ENCODE measurements around the gene TTC33.
"Not testable (repeated sequence)": the region's sequence is repeated elsewhere in the genome, so short reads cannot be mapped to it uniquely, and the experiment has no call there.

The TTC33 gene

GRCh38 chr5:40571729-40572128 is 184.0 kb downstream of the TTC33 start:
- no peaks in the 10 kb centered on the region for H3K36me3 ChIP-seq (ENCODE audit: control insufficient read depth, insufficient read depth, low read length)
- H3K27me3 ChIP-seq (ENCODE audit: control insufficient read depth, insufficient read depth, low read length), result no peaks in the 10 kb centered on the region
- no CpG with 5 or more reads among the region's 2 CpGs for WGBS (ENCODE audit: insufficient coverage, insufficient read length)

GRCh38 chr5:40570408-40571129 is 185.2 kb downstream of the TTC33 start:
- no peak for DNase-seq (ENCODE audit: low read depth, low spot score)
- no peak overlapping the region for H3K4me3 ChIP-seq (ENCODE audit: low read length)
- WGBS (ENCODE audit: insufficient coverage, insufficient read length), result no CpG with 5 or more reads among the region's 2 CpGs
- H3K4me1 ChIP-seq (ENCODE audit: control insufficient read depth, insufficient read depth, low read length), result no peaks in the 10 kb centered on the region
- H3K9me3 ChIP-seq (ENCODE audit: control insufficient read depth, insufficient read depth, low read length), result no peaks in the 10 kb centered on the region; the same call in 1 of the 2 replicates
- H3K36me3 ChIP-seq (ENCODE audit: control insufficient read depth, insufficient read depth, low read length), result no peaks in the 10 kb centered on the region
- H3K27ac ChIP-seq (ENCODE audit: low read length), result no peak overlapping the region
- no peaks in the 10 kb centered on the region for H3K27me3 ChIP-seq (ENCODE audit: control insufficient read depth, insufficient read depth, low read length)

More at GRCh38 chr5:40571729-40572128, 184.0 kb downstream of the TTC33 start:
- DNase-seq (ENCODE audit: low read depth, low spot score), result no peak
- Histone ChIP-seq H3K4me3 (ENCODE audit: low read length) (no peak overlapping the region), H3K27ac (ENCODE audit: low read length) (no peak overlapping the region), H3K4me1 (ENCODE audit: control insufficient read depth, insufficient read depth, low read length) (no peaks in the 10 kb centered on the region), H3K9me3 (ENCODE audit: control insufficient read depth, insufficient read depth, low read length) (no peaks in the 10 kb centered on the region)

- H3K4me1 ChIP-seq (ENCODE audit: control insufficient read depth, insufficient read depth, low read length), result no peaks in the 10 kb centered on the region
- no peak overlapping the region for H3K27ac ChIP-seq (ENCODE audit: low read length)
- H3K27me3 ChIP-seq (ENCODE audit: control insufficient read depth, insufficient read depth, low read length), result no peaks in the 10 kb centered on the region
- H3K4me3 ChIP-seq (ENCODE audit: low read length), result no peak overlapping the region
- H3K9me3 ChIP-seq (ENCODE audit: control insufficient read depth, insufficient read depth, low read length), result no peaks in the 10 kb centered on the region; the same call in 1 of the 2 replicates
- no peaks in the 10 kb centered on the region for H3K36me3 ChIP-seq (ENCODE audit: control insufficient read depth, insufficient read depth, low read length)
- WGBS (ENCODE audit: insufficient coverage, insufficient read length), result no CpG with 5 or more reads among the region's 3 CpGs
- DNase-seq (ENCODE audit: low read depth, low spot score), result no peak
Observed at GRCh38 chr5:40569546-40570270, 186.1 kb downstream of the TTC33 start.

DNA sequence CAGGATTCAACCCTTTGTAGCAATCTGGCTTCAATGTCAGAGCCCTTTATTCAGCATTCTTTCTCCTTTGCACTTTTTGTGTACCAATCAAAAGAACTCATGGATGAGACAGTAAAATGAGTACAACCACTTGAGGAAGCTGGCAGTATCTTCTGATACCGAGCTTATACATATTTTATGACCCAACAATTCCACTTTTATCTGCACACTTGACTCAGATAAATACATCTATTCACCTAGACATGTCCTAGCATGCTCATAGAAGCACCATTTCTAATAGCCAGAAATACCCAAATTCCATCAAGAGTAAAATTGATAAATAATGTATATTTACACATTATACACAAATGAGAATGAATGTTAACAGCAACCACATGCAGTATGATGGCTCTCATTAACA is 187.2 kb downstream of the TTC33 start:
- H3K9me3 ChIP-seq (ENCODE audit: control insufficient read depth, insufficient read depth, low read length), result no peaks in the 10 kb centered on the region; the same call in 1 of the 2 replicates
- no peaks in the 10 kb centered on the region for H3K27me3 ChIP-seq (ENCODE audit: control insufficient read depth, insufficient read depth, low read length)
- no peak for DNase-seq (ENCODE audit: low read depth, low spot score)
- WGBS (ENCODE audit: insufficient coverage, insufficient read length), result no CpG with 5 or more reads among the region's 1 CpG
- H3K4me1 ChIP-seq (ENCODE audit: control insufficient read depth, insufficient read depth, low read length), result no peaks in the 10 kb centered on the region
- no peaks in the 10 kb centered on the region for H3K36me3 ChIP-seq (ENCODE audit: control insufficient read depth, insufficient read depth, low read length)
- H3K27ac ChIP-seq (ENCODE audit: low read length), result no peak overlapping the region
- no peak overlapping the region for H3K4me3 ChIP-seq (ENCODE audit: low read length)

DNA sequence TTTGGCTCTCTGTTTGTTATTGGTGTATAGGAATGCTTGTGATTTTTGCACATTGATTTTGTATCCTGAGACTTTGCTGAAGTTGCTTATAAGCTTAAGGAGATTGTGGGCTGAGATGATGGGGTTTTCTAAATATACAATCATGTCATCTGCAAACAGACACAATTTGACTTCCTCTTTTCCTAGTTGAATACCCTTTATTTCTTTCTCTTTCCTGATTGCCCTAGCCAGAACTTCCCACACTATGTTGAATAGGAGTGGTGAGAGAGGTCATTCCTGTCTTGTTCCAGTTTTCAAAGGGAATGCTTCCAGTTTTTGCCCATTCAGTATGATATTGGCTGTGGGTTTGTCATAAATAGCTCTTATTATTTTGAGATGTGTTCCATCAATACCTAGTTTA is 192.6 kb downstream of the TTC33 start:
- H3K27ac ChIP-seq (ENCODE audit: low read length); H3K4me1 ChIP-seq (ENCODE audit: control insufficient read depth, insufficient read depth, low read length): not testable (repeated sequence)

GRCh38 chr5:40560474-40561110 is 195.2 kb downstream of the TTC33 start:
- WGBS (ENCODE audit: insufficient coverage, insufficient read length), result no CpG with 5 or more reads among the region's 4 CpGs
- H3K9me3 ChIP-seq (ENCODE audit: control insufficient read depth, insufficient read depth, low read length), result no peaks in the 10 kb centered on the region

More for the DNA sequence above, 192.6 kb downstream of the TTC33 start:
- not testable (repeated sequence) for H3K27me3 ChIP-seq (ENCODE audit: control insufficient read depth, insufficient read depth, low read length); DNase-seq (ENCODE audit: low read depth, low spot score); H3K4me3 ChIP-seq (ENCODE audit: low read length); H3K36me3 ChIP-seq (ENCODE audit: control insufficient read depth, insufficient read depth, low read length); H3K9me3 ChIP-seq (ENCODE audit: control insufficient read depth, insufficient read depth, low read length)

GRCh38 chr5:40559306-40559705 is 196.5 kb downstream of the TTC33 start:
- H3K27me3 ChIP-seq (ENCODE audit: control insufficient read depth, insufficient read depth, low read length), result no peaks in the 10 kb centered on the region
- H3K27ac ChIP-seq (ENCODE audit: low read length), result no peak overlapping the region
- H3K4me3 ChIP-seq (ENCODE audit: low read length), result no peak overlapping the region
- H3K36me3 ChIP-seq (ENCODE audit: control insufficient read depth, insufficient read depth, low read length), result no peaks in the 10 kb centered on the region
- H3K9me3 ChIP-seq (ENCODE audit: control insufficient read depth, insufficient read depth, low read length), result no peaks in the 10 kb centered on the region
- DNase-seq (ENCODE audit: low read depth, low spot score), result no peak
- no peaks in the 10 kb centered on the region; the same call in 1 of the 2 replicates for H3K4me1 ChIP-seq (ENCODE audit: control insufficient read depth, insufficient read depth, low read length)

More at GRCh38 chr5:40560474-40561110, 195.2 kb downstream of the TTC33 start:
- Histone ChIP-seq H3K4me3 (ENCODE audit: low read length) (no peak overlapping the region), H3K36me3 (ENCODE audit: control insufficient read depth, insufficient read depth, low read length) (no peaks in the 10 kb centered on the region), H3K27me3 (ENCODE audit: control insufficient read depth, insufficient read depth, low read length) (no peaks in the 10 kb centered on the region), H3K4me1 (ENCODE audit: control insufficient read depth, insufficient read depth, low read length) (no peaks in the 10 kb centered on the region), H3K27ac (ENCODE audit: low read length) (no peak overlapping the region)
- no peak for DNase-seq (ENCODE audit: low read depth, low spot score)

GRCh38 chr5:40557501-40557900 is 198.3 kb downstream of the TTC33 start:
- H3K4me3 ChIP-seq (ENCODE audit: low read length), result no peak overlapping the region
- no peaks in the 10 kb centered on the region; the same call in 1 of the 2 replicates for H3K4me1 ChIP-seq (ENCODE audit: control insufficient read depth, insufficient read depth, low read length)
- H3K27me3 ChIP-seq (ENCODE audit: control insufficient read depth, insufficient read depth, low read length), result no peaks in the 10 kb centered on the region
- no CpG with 5 or more reads among the region's 1 CpG for WGBS (ENCODE audit: insufficient coverage, insufficient read length)
- H3K9me3 ChIP-seq (ENCODE audit: control insufficient read depth, insufficient read depth, low read length), result no peaks in the 10 kb centered on the region
- H3K27ac ChIP-seq (ENCODE audit: low read length), result no peak overlapping the region
- DNase-seq (ENCODE audit: low read depth, low spot score), result no peak
- H3K36me3 ChIP-seq (ENCODE audit: control insufficient read depth, insufficient read depth, low read length), result no peaks in the 10 kb centered on the region

DNA sequence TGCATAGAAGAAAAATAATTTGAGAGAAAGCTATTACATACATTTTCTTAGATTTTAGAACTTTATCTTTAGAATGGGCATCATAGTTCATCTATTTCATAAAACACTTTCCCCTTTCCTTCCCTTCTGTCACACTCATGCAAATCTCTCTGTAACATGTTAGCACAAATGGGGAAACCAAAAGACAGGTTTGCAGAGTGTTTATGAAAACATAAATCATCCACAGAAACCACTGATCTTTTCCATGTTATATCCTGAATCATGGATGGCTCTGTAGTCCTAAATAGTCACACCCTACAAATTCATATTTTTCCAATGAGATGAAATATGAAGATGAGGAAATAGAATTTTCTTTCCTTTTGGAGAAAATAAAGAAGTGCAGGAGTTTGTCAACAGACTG is 198.9 kb downstream of the TTC33 start:
- no peak for DNase-seq (ENCODE audit: low read depth, low spot score)
- H3K36me3 ChIP-seq (ENCODE audit: control insufficient read depth, insufficient read depth, low read length), result no peaks in the 10 kb centered on the region

GRCh38 chr5:40555886-40556285 is 199.9 kb downstream of the TTC33 start:
- Histone ChIP-seq H3K36me3 (ENCODE audit: control insufficient read depth, insufficient read depth, low read length) (no peaks in the 10 kb centered on the region), H3K4me3 (ENCODE audit: low read length) (no peak overlapping the region), H3K4me1 (ENCODE audit: control insufficient read depth, insufficient read depth, low read length) (no peaks in the 10 kb centered on the region; the same call in 1 of the 2 replicates), H3K9me3 (ENCODE audit: control insufficient read depth, insufficient read depth, low read length) (no peaks in the 10 kb centered on the region), H3K27me3 (ENCODE audit: control insufficient read depth, insufficient read depth, low read length) (no peaks in the 10 kb centered on the region), H3K27ac (ENCODE audit: low read length) (no peak overlapping the region)
- DNase-seq (ENCODE audit: low read depth, low spot score), result no peak
- WGBS (ENCODE audit: insufficient coverage, insufficient read length), result no CpG with 5 or more reads among the region's 1 CpG

More for the DNA sequence above, 198.9 kb downstream of the TTC33 start:
- Histone ChIP-seq H3K4me3 (ENCODE audit: low read length) (no peak overlapping the region), H3K27ac (ENCODE audit: low read length) (no peak overlapping the region), H3K9me3 (ENCODE audit: control insufficient read depth, insufficient read depth, low read length) (no peaks in the 10 kb centered on the region), H3K4me1 (ENCODE audit: control insufficient read depth, insufficient read depth, low read length) (no peaks in the 10 kb centered on the region; the same call in 1 of the 2 replicates), H3K27me3 (ENCODE audit: control insufficient read depth, insufficient read depth, low read length) (no peaks in the 10 kb centered on the region)
